GM18511 (cell line): ENCODE data around the gene LMOD1.
"Not testable (repeated sequence)": the region's sequence is repeated elsewhere in the genome, so short reads cannot be mapped to it uniquely, and the experiment has no call there.

Source experiments
- ATAC-seq: cut with Tn5 transposase; IDR thresholded peaks from one replicate; pipeline ENCODE4 v1.9.1; 2021; ENCODE audit warnings: mild to moderate bottlenecking, moderate library complexity; ENCODE audit not compliant: unreplicated experiment

LMOD1 gene

DNA sequence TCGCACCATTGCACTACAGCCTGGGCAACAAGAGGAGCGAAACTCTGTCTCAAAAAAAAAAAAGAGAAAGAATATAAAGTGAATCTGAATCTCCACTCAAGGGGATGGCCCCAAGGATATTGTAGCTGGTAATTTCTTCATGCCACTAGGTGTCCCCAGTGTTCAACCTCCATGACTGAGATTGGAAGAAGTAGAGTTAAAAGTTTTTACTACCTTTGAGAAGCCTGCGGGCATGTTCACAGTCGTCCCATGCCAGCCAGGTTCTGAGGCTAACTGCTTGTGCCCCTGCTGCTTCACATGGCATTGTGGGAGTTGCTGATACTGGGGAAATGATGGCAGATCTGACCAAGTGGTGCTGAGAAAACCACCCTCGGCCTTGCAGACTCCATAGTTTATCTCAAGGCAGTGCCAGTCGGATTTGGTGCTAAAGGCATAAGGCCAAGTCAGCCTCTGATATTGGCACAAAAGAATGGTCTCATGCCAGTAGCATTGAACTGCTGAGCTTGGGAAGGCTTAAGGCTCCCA is 68.4 kb downstream of the LMOD1 start:
- ATAC-seq, result peak; percentile 51

DNA sequence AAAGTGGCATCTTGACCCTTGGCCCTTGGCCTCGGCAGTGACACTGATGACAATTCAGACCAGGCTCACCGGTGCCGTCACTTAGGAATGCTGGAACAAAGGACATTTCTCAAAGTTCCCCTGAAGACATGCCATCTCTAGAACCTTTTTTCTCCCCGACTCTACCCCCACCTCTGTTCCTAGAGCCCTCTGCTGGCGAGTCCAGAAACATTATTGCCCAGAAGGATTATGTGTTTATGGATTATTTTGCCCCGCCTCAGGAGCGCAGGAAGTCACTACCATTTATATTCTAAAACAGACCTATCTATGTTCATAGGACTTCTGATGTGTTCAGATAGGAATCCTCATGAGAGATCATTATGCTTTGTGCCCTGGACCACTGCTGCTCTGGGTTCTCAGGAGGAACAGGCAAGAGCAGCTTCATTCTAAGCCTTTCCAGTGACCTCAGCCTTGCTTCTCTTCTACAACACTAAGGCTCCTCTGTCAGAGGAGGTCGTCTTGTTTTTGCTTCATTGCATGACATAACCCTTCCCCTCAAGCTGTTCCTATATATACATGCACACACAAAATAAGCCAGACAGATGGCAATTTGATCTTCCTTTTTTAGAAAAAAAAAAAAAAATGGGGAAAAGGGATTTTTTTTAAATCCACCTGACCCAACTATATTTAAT is 70.1 kb downstream of the LMOD1 start:
- ATAC-seq, result no peak

GRCh38 chr1:201874672-201875071 is 71.7 kb downstream of the LMOD1 start:
- no peak for ATAC-seq

GRCh38 chr1:201870397-201870796 is 76.0 kb downstream of the LMOD1 start:
- ATAC-seq, result no peak

DNA sequence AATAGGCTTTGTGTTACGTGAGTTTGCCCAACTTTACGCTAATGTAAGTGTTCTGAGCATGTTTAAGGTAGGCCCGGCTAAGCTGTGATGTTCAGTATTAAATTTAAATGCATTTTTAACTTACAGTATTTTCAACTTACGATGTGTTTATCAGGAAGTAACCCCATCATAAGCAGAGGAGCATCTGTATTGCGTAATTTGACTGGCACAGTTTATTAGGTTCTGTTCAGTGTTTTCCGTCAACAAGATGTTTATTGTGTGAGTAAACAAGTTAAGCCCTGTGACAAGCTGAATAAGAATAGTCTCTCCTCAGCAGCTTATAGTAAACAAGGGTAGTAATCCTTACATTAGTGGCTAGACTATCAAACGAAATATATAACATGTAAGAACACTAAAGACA is 84.9 kb downstream of the LMOD1 start:
- ATAC-seq, result no peak

- ATAC-seq, result no peak
Observed at GRCh38 chr1:201859424-201859823, 86.9 kb downstream of the LMOD1 start.

- not testable (repeated sequence) for ATAC-seq
Observed at GRCh38 chr1:201856722-201857121, 89.6 kb downstream of the LMOD1 start.

- ATAC-seq, result no peak
Observed at GRCh38 chr1:201851949-201852348, 94.4 kb downstream of the LMOD1 start.

GRCh38 chr1:201850053-201850397 is 96.3 kb downstream of the LMOD1 start:
- no peak for ATAC-seq

DNA sequence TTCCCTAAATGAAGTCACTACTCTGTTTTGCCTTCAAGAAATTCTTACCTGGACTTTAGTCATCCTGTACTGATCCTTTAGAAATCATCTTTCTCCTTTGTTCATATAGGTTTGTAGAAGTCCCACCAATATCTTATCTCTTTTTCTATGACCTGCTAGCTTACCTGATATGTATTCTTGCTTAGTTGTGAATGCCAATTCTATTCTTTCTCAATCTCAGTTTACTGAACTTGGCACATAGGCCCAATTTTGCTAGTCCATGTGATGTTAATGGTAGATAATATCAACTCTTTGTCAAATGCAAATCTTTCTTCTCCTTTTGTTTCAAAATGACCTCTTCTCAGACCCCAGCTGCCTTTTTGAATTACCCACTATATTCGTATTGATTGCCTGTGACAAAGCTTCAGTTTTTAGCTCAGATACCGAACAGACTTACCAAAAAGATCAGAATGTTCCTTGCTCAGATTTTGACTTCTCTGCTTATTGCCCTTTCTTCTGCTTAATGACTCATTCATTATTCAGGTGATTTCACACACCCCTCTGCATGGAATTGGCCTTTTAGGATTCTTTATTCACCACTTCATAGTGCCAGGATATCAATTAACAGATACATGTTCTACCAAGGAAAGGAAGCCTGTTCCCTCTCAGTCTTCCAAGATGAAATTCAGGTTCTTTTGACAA is 96.8 kb downstream of the LMOD1 start:
- ATAC-seq, result no peak

DNA sequence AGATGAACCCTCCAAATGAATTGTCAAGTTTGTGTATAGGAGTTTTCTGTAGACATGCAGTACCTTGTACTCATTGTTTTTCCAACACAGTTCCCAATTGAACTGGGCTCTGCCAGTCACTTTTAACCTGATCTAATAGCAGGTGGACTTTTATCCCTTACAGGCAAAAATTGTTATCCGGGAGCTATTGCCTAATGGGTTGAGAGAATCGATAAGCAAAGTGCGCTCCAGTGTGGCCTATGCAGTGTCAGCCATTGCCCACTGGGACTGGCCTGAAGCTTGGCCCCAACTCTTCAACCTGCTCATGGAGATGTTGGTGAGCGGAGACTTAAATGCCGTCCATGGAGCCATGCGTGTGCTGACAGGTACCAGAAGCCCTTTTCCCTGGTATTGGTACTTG is 98.1 kb downstream of the LMOD1 start:
- ATAC-seq, result no peak

DNA sequence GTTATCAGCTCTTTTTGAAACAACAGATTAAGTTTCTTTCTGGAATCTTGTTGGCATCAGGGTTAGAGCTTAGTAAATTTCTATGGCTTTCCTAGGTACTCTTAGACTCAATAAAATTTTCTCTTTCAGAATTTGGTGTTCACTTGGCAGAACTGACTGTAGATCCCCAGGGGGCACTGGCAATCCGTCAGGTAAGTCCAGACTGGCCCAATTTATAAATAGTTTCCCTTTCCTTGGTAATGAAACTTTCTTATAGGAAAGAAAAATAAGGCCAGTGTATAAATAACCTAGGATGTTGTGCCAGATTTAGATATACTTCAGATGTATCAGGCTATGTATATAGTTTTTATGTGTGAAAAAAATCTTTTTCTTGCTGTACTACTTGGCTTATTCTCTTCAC is 99.2 kb downstream of the LMOD1 start:
- ATAC-seq, result no peak
